Right atrium auricular region (tissue), 2 donors: Measurements from ENCODE around the gene FBXL2. TPM values are rescaled to one million over a fixed set of nuclear protein-coding genes. Genes with fewer than 3 reads are reported as not detected.
A peak's percentile ranks its signal among the peaks of the same experiment; 100 is the strongest.

ENCODE experiments used
- DNase-seq: peaks from one replicate; pipeline ENCODE4 v3.0.0-alpha.2; 2019; ENCODE audit warnings: low spot score
- H3K27ac ChIP-seq, 2 donors: fragments of 200-600 bp; sonication (generic); 1 replicate in 1 of 2; 2 replicates in 1 of 2; pipeline ENCODE4 v1.5.1; 2016 to 2019
- H3K27me3 ChIP-seq, 2 donors: fragments of 200-600 bp; sonication (generic); one replicate each; pipeline versions ENCODE4 v1.5.1 to v1.6.0; 2017 to 2019
- H3K36me3 ChIP-seq: fragments of 200-600 bp; sonication (generic); one replicate; pipeline ENCODE4 v1.5.1; 2016
- H3K4me1 ChIP-seq, 2 donors: fragments of 200-600 bp; sonication (generic); one replicate each; pipeline versions ENCODE4 v1.5.1 to v1.6.0; 2017 to 2019
- H3K4me3 ChIP-seq, 2 donors: fragments of 200-600 bp; sonication (generic); 1 replicate in 1 of 2; 2 replicates in 1 of 2; pipeline ENCODE4 v1.5.1; 2017 to 2019; ENCODE audit warnings: mild to moderate bottlenecking in 1 of 2, moderate library complexity in 1 of 2
- H3K9me3 ChIP-seq, 2 donors: fragments of 200-600 bp; sonication (generic); one replicate each; pipeline ENCODE4 v1.5.1; 2019
- CTCF ChIP-seq, 2 donors: fragments of 200-600 bp; sonication (generic); IDR thresholded peaks; one replicate each; pipeline ENCODE4 v1.5.1; 2019; ENCODE audit warnings: antibody characterized with exemption in 2 of 2
- total RNA-seq, 2 donors: library from RNA; depleted of rRNA; stranded (reverse); fragments of >200 nt; gene quantifications; one replicate each; pipeline ENCODE4 v1.1.0, GENCODE V29; 2016

Gene FBXL2
- total RNA-seq, 2 donors from 2014 or later: 2.0 TPM

- Histone ChIP-seq H3K4me1 (no peaks in the 10 kb centered on the region), H3K9me3 (no peaks in the 10 kb centered on the region), H3K36me3 (peaks cover 23% of the 10 kb centered on the region), H3K4me3 (no peak overlapping the region), H3K27me3 (no peaks in the 10 kb centered on the region), H3K27ac (no peak overlapping the region)
- no peak for DNase-seq
- no peak for TF ChIP-seq CTCF (IDR thresholded peaks at IDR 0.05)
Observed at GRCh38 chr3:33417066-33417673, 139.9 kb downstream of the FBXL2 start.

- DNase-seq: no peak
- Histone ChIP-seq H3K27me3 (no peaks in the 10 kb centered on the region), H3K4me1 (peaks cover 0 to 9% of the 10 kb centered on the region in 2 donors), H3K36me3 (peaks cover 17% of the 10 kb centered on the region), H3K9me3 (no peaks in the 10 kb centered on the region), H3K27ac (no peak overlapping the region), H3K4me3 (no peak overlapping the region)
- no peak for TF ChIP-seq CTCF (IDR thresholded peaks at IDR 0.05)
Observed at GRCh38 chr3:33419948-33420347, 142.7 kb downstream of the FBXL2 start.

GRCh38 chr3:33420966-33421365 is 143.7 kb downstream of the FBXL2 start:
- H3K27ac ChIP-seq: no peak overlapping the region
- no peak overlapping the region for H3K4me3 ChIP-seq
- no peaks in the 10 kb centered on the region for H3K27me3 ChIP-seq
- TF ChIP-seq CTCF (IDR thresholded peaks at IDR 0.05): no peak
- H3K9me3 ChIP-seq: no peaks in the 10 kb centered on the region
- no peak for DNase-seq
- peaks cover 17% of the 10 kb centered on the region for H3K36me3 ChIP-seq
- H3K4me1 ChIP-seq: peaks cover 0 to 17% of the 10 kb centered on the region in 2 donors

GRCh38 chr3:33424606-33425452 is 147.6 kb downstream of the FBXL2 start:
- Histone ChIP-seq H3K36me3 (peaks cover 17% of the 10 kb centered on the region), H3K4me3 (no peak overlapping the region), H3K27me3 (no peaks in the 10 kb centered on the region), H3K27ac (peak overlapping the region in 1 of 2 donors; percentile 9), H3K9me3 (no peaks in the 10 kb centered on the region), H3K4me1 (peaks cover 0 to 46% of the 10 kb centered on the region in 2 donors)
- DNase-seq: no peak
- TF ChIP-seq CTCF (IDR thresholded peaks at IDR 0.05): no peak

- H3K4me1 ChIP-seq: peaks cover 0 to 52% of the 10 kb centered on the region in 2 donors
- no peak for TF ChIP-seq CTCF (IDR thresholded peaks at IDR 0.05)
- H3K36me3 ChIP-seq: peaks cover 16% of the 10 kb centered on the region
- no peak overlapping the region for H3K4me3 ChIP-seq
- H3K9me3 ChIP-seq: no peaks in the 10 kb centered on the region
- DNase-seq: no peak
- H3K27me3 ChIP-seq: no peaks in the 10 kb centered on the region
- no peak overlapping the region for H3K27ac ChIP-seq
Observed at GRCh38 chr3:33425453-33425852, 148.2 kb downstream of the FBXL2 start.
